ENCODE results near the gene SH3GL2.

DNA sequence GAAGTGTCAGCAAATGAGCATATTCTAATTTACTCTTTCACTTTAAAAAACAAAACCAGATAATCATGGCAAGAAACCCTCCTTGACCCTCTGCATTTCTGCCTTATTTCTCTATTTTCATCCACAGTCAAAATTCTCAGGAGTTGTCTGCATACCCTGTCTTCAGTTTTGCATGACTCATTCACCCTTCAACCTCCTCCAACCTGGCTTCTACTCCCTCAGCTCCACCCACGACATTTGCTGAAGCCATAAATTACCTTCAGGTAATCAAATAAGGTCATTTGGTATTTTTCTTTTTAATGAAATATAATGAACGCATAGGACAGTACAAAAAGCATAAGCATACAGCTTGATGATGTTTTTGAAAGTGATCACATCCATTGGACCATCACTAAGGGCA lies 27.8 kb upstream of the SH3GL2 start:
- TF ChIP-seq, protein P1, sequence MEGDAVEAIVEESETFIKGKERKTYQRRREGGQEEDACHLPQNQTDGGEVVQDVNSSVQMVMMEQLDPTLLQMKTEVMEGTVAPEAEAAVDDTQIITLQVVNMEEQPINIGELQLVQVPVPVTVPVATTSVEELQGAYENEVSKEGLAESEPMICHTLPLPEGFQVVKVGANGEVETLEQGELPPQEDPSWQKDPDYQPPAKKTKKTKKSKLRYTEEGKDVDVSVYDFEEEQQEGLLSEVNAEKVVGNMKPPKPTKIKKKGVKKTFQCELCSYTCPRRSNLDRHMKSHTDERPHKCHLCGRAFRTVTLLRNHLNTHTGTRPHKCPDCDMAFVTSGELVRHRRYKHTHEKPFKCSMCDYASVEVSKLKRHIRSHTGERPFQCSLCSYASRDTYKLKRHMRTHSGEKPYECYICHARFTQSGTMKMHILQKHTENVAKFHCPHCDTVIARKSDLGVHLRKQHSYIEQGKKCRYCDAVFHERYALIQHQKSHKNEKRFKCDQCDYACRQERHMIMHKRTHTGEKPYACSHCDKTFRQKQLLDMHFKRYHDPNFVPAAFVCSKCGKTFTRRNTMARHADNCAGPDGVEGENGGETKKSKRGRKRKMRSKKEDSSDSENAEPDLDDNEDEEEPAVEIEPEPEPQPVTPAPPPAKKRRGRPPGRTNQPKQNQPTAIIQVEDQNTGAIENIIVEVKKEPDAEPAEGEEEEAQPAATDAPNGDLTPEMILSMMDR (conservative IDR thresholded peaks at IDR 0.05; ENCODE audit: low read length) = no peak
- no peak for TF ChIP-seq EZH2phosphoT487 (IDR thresholded peaks at IDR 0.05; ENCODE audit: borderline replicate concordance)
